SK-N-MC (cell line): ENCODE data around the gene RAP1GAP2.

Experiments
- EZH2 ChIP-seq: fragments of 200-600 bp; sonication (generic); IDR thresholded peaks from one replicate; pipeline ENCODE4 v1.6.1; 2017; ENCODE audit warnings: antibody characterized with exemption
- FOXP2 ChIP-seq: optimal IDR thresholded peaks from 2 replicates; pipeline ENCODE3; 2011; ENCODE audit warnings: mild to moderate bottlenecking, moderate library complexity; ENCODE audit not compliant: insufficient read depth; ENCODE audit errors: extremely low read length, control extremely low read depth
- POLR2AphosphoS5 ChIP-seq: IDR thresholded peaks from 2 replicates; pipeline ENCODE4 v1.6.1; 2012; ENCODE audit warnings: mild to moderate bottlenecking, low read depth, low read length, borderline replicate concordance

DNA sequence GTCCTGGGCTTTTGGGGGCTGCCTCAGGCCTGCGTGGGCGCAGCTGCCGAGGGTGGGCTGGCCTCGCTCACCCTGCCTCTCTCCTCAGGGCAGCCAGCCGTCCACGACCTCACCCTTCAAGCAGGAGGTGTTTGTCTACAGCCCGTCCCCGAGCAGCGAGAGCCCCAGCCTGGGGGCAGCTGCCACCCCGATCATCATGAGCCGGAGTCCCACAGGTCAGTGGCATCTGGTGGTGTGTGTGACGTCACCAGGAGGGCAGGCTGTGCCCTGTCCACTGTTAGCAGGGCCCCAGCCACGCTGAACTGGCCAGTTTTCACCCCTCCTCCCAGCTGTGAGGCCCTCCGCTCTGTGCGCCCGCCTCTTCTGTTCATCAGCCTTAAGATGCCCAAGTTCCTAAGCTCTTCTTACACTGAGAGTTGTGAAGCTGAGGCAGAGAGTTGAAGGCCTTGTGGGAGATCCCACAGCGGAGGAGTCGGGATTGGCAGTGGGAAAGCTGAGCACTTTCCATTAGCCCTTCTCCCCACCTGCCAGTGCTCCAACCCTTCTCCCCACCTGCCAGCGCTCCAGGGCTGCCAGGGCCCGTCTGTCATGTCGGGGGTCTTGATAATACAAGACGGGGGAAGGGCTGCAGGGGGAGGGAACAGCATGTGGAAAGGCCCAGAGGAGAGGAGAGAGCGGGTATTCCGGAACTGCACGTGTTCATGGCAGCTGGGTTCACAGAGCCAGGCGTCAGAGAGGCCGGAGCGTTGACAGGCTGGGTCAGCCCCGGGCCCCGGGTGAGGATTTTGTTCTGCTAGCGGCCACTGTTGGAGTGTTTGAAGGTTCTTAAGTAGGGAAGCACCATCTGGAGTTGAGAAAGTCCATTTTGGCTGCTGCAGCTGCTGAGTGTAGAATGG, 230.9 kb downstream of the RAP1GAP2 start:
- TF ChIP-seq POLR2AphosphoS5 (no peak), EZH2 (no peak), FOXP2 (no peak)
